Parathyroid adenoma (tissue), 2 donors: ENCODE data around the gene TMEM258.

Source experiments
- H2AFZ ChIP-seq: fragments of 300-600 bp; sonication (generic); one replicate; pipeline ENCODE4 v1.7.0; 2017; ENCODE audit warnings: antibody characterized with exemption, mild to moderate bottlenecking
- H3K27ac ChIP-seq: fragments of 300-600 bp; sonication (generic); one replicate; pipeline ENCODE4 v1.7.0; 2017
- H3K27me3 ChIP-seq: fragments of 300-600 bp; sonication (generic); one replicate; pipeline ENCODE4 v1.7.0; 2017; ENCODE audit warnings: low read length; ENCODE audit not compliant: control insufficient read depth, insufficient read depth
- H3K36me3 ChIP-seq: fragments of 300-600 bp; sonication (generic); one replicate; pipeline ENCODE4 v1.7.0; 2017; ENCODE audit warnings: low read length; ENCODE audit not compliant: control insufficient read depth, insufficient read depth
- H3K4me1 ChIP-seq: fragments of 300-600 bp; sonication (generic); one replicate; pipeline ENCODE4 v1.7.0; 2017; ENCODE audit warnings: control low read depth
- H3K4me2 ChIP-seq: fragments of 300-600 bp; sonication (generic); one replicate; pipeline ENCODE4 v1.7.0; 2017; ENCODE audit warnings: low read length
- H3K4me3 ChIP-seq: fragments of 300-600 bp; sonication (generic); one replicate; pipeline ENCODE4 v1.7.0; 2017; ENCODE audit warnings: low read depth, low read length
- H3K79me2 ChIP-seq: fragments of 300-600 bp; sonication (generic); one replicate; pipeline ENCODE4 v1.7.0; 2017; ENCODE audit warnings: control low read depth
- H3K9ac ChIP-seq: fragments of 300-600 bp; sonication (generic); one replicate; pipeline ENCODE4 v1.7.0; 2017; ENCODE audit warnings: mild to moderate bottlenecking
- H3K9me3 ChIP-seq: fragments of 300-600 bp; sonication (generic); one replicate; pipeline ENCODE4 v1.7.0; 2017; ENCODE audit warnings: low read length; ENCODE audit not compliant: control insufficient read depth
- CTCF ChIP-seq: fragments of 300-600 bp; sonication (generic); IDR thresholded peaks from one replicate; pipeline ENCODE4 v1.7.0; 2017; ENCODE audit warnings: antibody characterized with exemption, mild to moderate bottlenecking
- donor health status: primary hyperparathyroidism.

TMEM258 gene

GRCh38 chr11:61745781-61746441 is 46.5 kb downstream of the TMEM258 start:
- H3K36me3 ChIP-seq: no peaks in the 10 kb centered on the region
- H3K4me3 ChIP-seq: no peak overlapping the region
- H3K9ac ChIP-seq: no peak overlapping the region

GRCh38 chr11:61744609-61745156 is 47.7 kb downstream of the TMEM258 start:
- Histone ChIP-seq H3K4me2 (no peak overlapping the region), H3K4me3 (no peak overlapping the region), H3K9ac (no peak overlapping the region), H3K9me3 (no peaks in the 10 kb centered on the region), H3K36me3 (no peaks in the 10 kb centered on the region), H3K27me3 (no peaks in the 10 kb centered on the region), H3K79me2 (no peaks in the 10 kb centered on the region), H3K27ac (no peak overlapping the region), H3K4me1 (no peaks in the 10 kb centered on the region), H2AFZ (no peak overlapping the region)
- no peak for TF ChIP-seq CTCF

More at GRCh38 chr11:61745781-61746441, 46.5 kb downstream of the TMEM258 start:
- H2AFZ ChIP-seq: no peak overlapping the region
- H3K79me2 ChIP-seq: no peaks in the 10 kb centered on the region
- TF ChIP-seq CTCF: no peak
- H3K27me3 ChIP-seq: no peaks in the 10 kb centered on the region
- no peaks in the 10 kb centered on the region for H3K9me3 ChIP-seq
- no peak overlapping the region for H3K27ac ChIP-seq
- no peak overlapping the region for H3K4me2 ChIP-seq
- H3K4me1 ChIP-seq: no peaks in the 10 kb centered on the region

- Histone ChIP-seq H3K4me1 (no peaks in the 10 kb centered on the region), H3K27ac (no peak overlapping the region)
Measured at GRCh38 chr11:61744181-61744580, 48.2 kb downstream of the TMEM258 start.

GRCh38 chr11:61743486-61744095 is 48.8 kb downstream of the TMEM258 start:
- Histone ChIP-seq H3K4me2 (no peak overlapping the region), H3K4me1 (no peaks in the 10 kb centered on the region), H3K27me3 (no peaks in the 10 kb centered on the region), H3K36me3 (no peaks in the 10 kb centered on the region), H3K9ac (no peak overlapping the region), H3K27ac (no peak overlapping the region), H3K9me3 (no peaks in the 10 kb centered on the region), H3K79me2 (no peaks in the 10 kb centered on the region), H3K4me3 (no peak overlapping the region), H2AFZ (no peak overlapping the region)
- no peak for TF ChIP-seq CTCF

More at GRCh38 chr11:61744181-61744580, 48.2 kb downstream of the TMEM258 start:
- Histone ChIP-seq H3K9ac (no peak overlapping the region), H3K79me2 (no peaks in the 10 kb centered on the region), H2AFZ (no peak overlapping the region), H3K9me3 (no peaks in the 10 kb centered on the region), H3K27me3 (no peaks in the 10 kb centered on the region), H3K4me3 (no peak overlapping the region), H3K4me2 (no peak overlapping the region), H3K36me3 (no peaks in the 10 kb centered on the region)
- TF ChIP-seq CTCF: no peak
